Measurements from ENCODE around the gene GRP.

DNA sequence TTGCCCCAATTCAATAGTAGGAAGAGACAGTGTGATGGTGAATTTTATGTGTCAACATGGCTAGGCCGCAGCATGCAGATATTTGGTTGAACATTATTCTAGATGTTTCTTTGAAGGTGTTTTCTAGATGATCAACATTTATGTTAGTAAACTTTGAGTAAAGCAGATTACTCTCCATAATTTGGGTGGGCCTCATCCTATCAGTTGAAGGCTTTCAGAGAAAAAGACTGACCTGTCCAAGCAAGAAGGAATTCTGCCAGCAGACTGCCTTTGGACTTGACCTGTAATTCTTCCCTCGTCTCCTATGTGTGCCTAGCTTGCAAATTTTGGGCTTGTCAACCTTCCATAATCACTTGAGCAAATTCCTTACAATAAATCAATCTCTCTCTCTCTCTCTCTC, 8.3 kb upstream of the GRP start:
- TF ChIP-seq, protein P1, sequence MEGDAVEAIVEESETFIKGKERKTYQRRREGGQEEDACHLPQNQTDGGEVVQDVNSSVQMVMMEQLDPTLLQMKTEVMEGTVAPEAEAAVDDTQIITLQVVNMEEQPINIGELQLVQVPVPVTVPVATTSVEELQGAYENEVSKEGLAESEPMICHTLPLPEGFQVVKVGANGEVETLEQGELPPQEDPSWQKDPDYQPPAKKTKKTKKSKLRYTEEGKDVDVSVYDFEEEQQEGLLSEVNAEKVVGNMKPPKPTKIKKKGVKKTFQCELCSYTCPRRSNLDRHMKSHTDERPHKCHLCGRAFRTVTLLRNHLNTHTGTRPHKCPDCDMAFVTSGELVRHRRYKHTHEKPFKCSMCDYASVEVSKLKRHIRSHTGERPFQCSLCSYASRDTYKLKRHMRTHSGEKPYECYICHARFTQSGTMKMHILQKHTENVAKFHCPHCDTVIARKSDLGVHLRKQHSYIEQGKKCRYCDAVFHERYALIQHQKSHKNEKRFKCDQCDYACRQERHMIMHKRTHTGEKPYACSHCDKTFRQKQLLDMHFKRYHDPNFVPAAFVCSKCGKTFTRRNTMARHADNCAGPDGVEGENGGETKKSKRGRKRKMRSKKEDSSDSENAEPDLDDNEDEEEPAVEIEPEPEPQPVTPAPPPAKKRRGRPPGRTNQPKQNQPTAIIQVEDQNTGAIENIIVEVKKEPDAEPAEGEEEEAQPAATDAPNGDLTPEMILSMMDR (IDR thresholded peaks at IDR 0.05) = no peak
- no peak for TF ChIP-seq POLR2A (IDR thresholded peaks at IDR 0.05)

Data from gastroesophageal sphincter (tissue), 3 donors.